Adipocyte (in vitro differentiated cells): ENCODE measurements around the gene MRPL20.

Source experiments
- DNase-seq: peaks from one replicate; pipeline ENCODE4 v3.0.0-alpha.2; 2015; ENCODE audit warnings: low read depth
- H3K27me3 ChIP-seq: replicated peaks from 2 replicates; pipeline ENCODE4 v1.7.0; 2013; ENCODE audit warnings: mild to moderate bottlenecking, low read length, moderate library complexity; ENCODE audit not compliant: control insufficient read depth, insufficient read depth
- H3K36me3 ChIP-seq: 2 replicates; pipeline ENCODE4 v1.7.0; 2013; ENCODE audit warnings: low read length, mild to moderate bottlenecking, moderate library complexity; ENCODE audit not compliant: control insufficient read depth, insufficient read depth, severe bottlenecking
- H3K4me1 ChIP-seq: 2 replicates; pipeline ENCODE4 v1.7.0; 2013; ENCODE audit warnings: mild to moderate bottlenecking, low read length, moderate library complexity; ENCODE audit not compliant: control insufficient read depth, insufficient read depth
- H3K4me3 ChIP-seq: 2 replicates; pipeline ENCODE4 v1.7.0; 2013; ENCODE audit warnings: mild to moderate bottlenecking, low read length, moderate library complexity
- H3K9ac ChIP-seq: 2 replicates; pipeline ENCODE4 v1.7.0; 2013; ENCODE audit warnings: mild to moderate bottlenecking, low read length, moderate library complexity
- H3K9me3 ChIP-seq: 2 replicates; pipeline ENCODE4 v1.7.0; 2013; ENCODE audit warnings: mild to moderate bottlenecking, low read length, moderate library complexity; ENCODE audit not compliant: control insufficient read depth

The MRPL20 gene

DNA sequence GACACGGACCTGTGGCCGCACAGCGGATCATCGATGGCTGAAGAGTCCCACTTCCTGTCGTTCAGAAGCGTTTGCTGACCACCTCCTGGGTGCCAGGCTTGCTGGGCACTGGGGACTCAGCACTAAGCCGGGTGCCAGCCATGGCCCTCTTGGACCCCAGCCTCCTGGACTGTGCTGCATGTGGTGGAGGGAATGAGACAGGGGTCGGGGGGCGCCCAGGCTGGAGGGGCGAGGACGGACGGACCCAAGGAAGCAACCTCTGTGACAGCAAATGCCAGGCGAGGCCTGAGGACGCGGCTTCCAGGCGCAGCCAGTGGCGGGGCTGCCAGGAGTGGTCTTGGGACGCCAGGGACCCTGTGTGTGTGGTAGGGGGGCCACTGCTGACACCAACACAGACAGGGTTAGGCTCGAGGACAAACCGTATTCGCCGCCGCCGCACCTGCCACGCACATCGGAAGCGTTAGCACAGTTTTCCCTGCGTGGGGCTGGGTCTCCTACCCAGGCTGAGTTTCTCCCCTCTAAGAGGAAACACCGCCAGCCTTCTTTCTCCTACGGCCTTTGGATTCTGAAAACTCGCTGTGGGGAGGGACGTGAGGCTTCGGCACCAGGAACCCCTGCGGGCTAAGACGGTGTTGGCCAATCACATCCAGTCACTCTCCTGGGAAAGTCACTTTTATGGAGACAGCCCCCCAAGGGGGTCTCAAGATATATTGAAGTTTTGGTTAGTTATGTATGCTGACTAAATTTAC, 45.7 kb downstream of the MRPL20 start:
- Histone ChIP-seq H3K9me3 (no peaks in the 10 kb centered on the region), H3K4me1 (peaks cover 35% of the 10 kb centered on the region), H3K27me3 (no peaks in the 10 kb centered on the region), H3K36me3 (no peaks in the 10 kb centered on the region), H3K4me3 (peak overlapping the region; percentile 68), H3K9ac (peak overlapping the region; percentile 89)
- peak; percentile 41 for DNase-seq

DNA sequence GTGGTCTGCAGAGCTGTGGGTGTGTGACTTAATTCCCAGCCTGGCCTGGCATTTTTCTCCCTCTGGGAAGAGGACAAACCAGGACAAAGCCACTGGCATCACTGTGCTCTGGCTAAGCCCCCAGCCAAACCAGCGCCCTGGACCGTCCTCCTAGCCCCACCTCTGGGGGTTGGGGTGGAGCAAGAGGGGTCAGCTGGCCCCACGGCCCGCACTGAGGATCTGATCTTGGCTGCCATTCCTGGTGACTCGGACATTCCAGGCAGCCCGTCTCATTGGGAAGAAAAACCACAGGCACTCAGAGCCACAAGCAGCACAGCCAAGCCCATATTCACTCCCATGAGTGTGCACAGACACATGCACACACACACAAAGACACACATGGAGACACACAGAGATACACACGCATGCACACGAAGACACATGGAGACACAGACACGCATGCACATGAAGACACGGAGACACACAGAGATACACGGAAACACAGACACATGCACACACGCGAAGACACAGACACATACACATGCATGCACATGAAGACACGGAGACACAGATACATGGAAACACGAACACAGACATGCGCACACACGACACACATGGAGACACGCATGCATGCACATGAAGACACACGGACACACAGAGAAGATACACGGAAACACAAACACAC, 46.5 kb downstream of the MRPL20 start:
- H3K9ac ChIP-seq = peak overlapping the region; percentile 100
- H3K9me3 ChIP-seq = no peaks in the 10 kb centered on the region
- peak; percentile 92 for DNase-seq
- peaks cover 35% of the 10 kb centered on the region for H3K4me1 ChIP-seq
- H3K4me3 ChIP-seq = peak overlapping the region; percentile 68
- no peaks in the 10 kb centered on the region for H3K27me3 ChIP-seq
- H3K36me3 ChIP-seq = no peaks in the 10 kb centered on the region

DNA sequence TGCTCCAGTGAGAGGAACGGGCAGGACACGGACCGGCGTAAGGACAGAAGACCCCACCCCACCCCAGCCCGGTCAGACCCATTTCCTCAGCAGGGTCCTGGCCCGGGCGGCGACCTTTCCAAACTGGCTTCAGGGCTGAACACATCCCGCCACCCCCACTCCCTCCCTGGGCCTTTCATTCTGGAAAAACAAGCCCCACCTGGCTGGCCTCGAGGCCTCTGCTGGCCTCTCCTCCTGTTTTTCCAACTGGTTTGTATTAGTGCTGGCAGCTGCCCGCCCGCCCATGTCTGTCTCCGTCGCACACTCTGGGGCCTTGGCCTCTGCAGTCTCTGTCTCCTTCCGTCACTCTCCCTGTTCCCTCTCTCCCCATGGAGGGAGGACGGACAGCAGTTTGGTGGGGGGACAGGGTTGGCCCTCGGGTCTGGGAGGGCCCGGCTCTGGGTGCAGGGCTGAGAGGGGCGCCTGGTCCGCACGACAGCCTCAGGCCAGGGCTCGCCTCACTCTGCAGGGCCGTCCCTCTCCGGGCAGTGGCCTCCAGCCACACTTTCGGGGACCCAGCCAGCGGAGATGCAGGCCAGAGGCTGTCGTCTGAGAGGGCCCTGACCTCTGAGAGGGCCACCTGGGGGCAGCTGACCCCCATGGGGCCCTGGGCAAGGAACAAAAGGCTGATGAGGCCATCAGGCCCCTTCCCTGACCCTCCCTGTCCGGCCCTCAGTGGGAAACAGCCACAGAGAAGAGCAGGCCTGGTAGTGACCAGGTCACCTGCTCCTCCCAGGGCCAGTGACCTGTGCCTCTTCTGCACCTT, 47.2 kb downstream of the MRPL20 start:
- Histone ChIP-seq H3K4me3 (peak overlapping the region; percentile 89), H3K4me1 (peaks cover 35% of the 10 kb centered on the region)
- peak; percentile 92 for DNase-seq

DNA sequence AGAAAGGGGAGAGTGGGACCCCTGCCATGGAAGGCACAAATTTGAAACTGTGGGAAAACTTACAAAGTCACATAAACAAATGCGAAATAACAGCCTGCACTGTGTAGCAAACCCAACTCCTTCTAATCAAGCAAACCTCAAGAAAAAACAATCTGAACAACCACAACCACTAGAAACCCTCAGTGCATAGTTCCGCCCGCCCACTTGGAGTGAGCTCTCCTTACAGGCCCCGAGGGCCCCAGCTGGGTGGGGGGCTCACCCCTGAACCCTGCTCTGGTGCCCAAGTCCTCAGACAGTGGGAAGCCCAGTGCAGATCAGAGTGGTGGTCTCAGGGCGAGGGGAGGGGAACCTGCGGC, 47.8 kb downstream of the MRPL20 start:
- no peaks in the 10 kb centered on the region for H3K9me3 ChIP-seq
- peaks cover 6% of the 10 kb centered on the region for H3K36me3 ChIP-seq
- H3K27me3 ChIP-seq = no peaks in the 10 kb centered on the region
- H3K4me1 ChIP-seq = peaks cover 35% of the 10 kb centered on the region
- H3K4me3 ChIP-seq = peak overlapping the region; percentile 89
- peak overlapping the region; percentile 100 for H3K9ac ChIP-seq
- DNase-seq = peak; percentile 85

More for the DNA sequence above, 47.2 kb downstream of the MRPL20 start:
- Histone ChIP-seq H3K9ac (peak overlapping the region; percentile 100), H3K36me3 (no peaks in the 10 kb centered on the region), H3K27me3 (no peaks in the 10 kb centered on the region), H3K9me3 (no peaks in the 10 kb centered on the region)

DNA sequence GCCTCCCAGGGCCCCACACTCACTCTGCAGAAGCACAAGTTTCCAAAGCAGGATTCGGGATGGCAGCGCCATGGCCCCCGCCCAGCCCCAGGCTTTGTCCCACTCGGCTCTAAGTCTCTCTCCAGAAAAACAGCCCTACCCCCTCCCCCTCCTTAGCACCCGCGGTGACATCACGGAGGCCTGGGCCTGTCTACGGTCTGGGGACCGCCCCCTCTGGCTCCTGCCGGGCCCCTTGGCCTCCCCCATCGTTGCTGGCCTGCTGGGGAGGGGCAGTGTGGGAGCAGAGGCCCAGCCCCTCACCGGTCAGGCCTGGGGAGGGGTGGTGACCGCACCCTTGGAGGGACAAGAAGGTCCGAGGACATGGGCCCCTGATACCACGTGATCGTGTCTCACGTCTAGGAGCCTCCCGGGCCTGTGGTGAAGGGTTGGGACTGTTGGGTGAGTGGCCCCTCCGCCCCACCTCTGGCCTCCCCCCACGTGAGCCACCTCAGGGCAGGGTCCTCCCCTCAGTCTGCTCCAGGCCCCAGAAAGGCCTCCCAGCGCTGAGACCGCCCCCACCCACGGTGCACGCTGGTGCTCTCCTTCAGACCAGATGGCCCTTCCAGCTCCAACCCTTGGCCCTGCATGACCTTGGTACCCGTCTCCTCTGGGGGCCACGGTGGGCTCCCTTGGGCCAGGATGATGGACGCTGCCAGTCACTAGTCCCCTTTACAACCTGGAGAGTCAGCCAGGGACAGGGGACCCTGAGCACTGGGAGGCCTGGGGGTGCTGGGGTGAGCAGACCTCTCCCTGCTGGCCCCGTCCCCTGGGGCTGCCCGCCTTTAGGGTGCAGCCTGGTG, 48.4 kb downstream of the MRPL20 start, which contains the start of gene MXRA8:
Gene MXRA8 (minus strand): TSS at position 123 of the 839 bp plus-strand sequence. CDS start 51 bp downstream, at position 72.
- Histone ChIP-seq H3K9me3 (no peaks in the 10 kb centered on the region), H3K4me1 (peaks cover 37% of the 10 kb centered on the region), H3K4me3 (peak within 1 kb of the TSS; percentile 89), H3K9ac (peak within 1 kb of the TSS; percentile 100), H3K36me3 (peaks cover 12% of the 10 kb centered on the region), H3K27me3 (no peaks in the 10 kb centered on the region)
- peak; percentile 95 for DNase-seq

DNA sequence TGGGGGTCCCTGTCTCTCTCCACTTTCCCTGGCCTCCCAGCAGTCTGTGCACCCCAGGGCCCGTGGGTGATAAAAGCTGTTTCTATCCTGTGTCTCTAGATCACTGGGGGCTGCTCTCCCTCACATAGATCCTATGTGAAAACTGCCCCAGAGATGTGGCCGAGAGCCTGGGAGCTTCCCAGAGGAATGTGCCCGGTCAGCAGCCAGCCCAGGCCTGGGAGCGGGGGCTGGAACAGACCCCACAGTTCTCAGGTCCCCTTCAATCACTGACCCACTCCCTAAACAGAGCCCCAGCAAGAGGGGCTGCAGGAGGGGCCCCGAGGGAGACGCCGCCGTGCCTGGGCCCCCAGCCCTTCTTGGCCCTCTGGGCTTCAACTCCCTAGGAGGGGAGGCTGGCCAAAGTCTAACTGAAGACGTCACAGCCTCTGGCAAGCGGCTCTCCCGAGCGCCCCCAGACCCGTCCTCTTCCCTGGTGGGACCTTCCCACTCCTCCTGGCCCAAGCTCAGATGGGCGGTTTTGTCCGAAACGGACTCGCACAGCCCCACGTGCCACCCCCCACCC, 49.1 kb downstream of the MRPL20 start:
- Histone ChIP-seq H3K4me3 (peak overlapping the region; percentile 89), H3K27me3 (no peaks in the 10 kb centered on the region), H3K4me1 (peaks cover 43% of the 10 kb centered on the region), H3K36me3 (peaks cover 19% of the 10 kb centered on the region), H3K9me3 (no peaks in the 10 kb centered on the region), H3K9ac (peak overlapping the region; percentile 100)
- peak; percentile 56 for DNase-seq

DNA sequence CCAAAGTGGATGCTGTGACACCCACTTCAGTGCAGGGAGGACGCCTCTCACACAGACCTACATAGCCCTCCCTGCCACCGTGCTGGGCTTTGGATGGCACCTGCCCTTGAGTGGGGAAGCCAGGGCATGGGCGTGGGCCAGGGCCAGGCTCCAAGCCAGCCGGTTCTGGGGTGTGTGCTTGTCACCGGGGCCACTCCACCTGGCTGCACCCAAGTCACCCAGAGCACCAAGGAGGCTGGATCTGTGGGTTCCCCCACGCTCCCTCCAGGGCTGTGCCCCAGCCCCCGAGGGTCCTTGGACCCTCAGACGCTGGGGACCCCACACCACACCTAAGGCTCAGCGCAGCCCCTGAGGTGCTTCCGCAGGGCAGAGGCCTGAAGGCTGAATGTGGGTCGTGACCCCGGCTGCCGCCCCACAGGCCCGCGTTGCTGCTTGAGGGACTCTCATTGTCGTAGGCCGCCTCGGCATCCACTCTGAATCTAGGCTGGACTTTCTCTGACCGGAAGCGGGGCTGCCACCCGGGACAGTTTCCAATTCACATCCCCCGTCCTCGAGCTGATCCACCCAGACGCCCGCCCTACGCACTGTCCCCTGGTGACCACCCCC, 50.2 kb downstream of the MRPL20 start:
- Histone ChIP-seq H3K4me1 (peaks cover 48% of the 10 kb centered on the region), H3K36me3 (peaks cover 26% of the 10 kb centered on the region), H3K4me3 (peak overlapping the region; percentile 89), H3K9ac (peak overlapping the region; percentile 100), H3K27me3 (no peaks in the 10 kb centered on the region), H3K9me3 (no peaks in the 10 kb centered on the region)
- peak; percentile 55 for DNase-seq

DNA sequence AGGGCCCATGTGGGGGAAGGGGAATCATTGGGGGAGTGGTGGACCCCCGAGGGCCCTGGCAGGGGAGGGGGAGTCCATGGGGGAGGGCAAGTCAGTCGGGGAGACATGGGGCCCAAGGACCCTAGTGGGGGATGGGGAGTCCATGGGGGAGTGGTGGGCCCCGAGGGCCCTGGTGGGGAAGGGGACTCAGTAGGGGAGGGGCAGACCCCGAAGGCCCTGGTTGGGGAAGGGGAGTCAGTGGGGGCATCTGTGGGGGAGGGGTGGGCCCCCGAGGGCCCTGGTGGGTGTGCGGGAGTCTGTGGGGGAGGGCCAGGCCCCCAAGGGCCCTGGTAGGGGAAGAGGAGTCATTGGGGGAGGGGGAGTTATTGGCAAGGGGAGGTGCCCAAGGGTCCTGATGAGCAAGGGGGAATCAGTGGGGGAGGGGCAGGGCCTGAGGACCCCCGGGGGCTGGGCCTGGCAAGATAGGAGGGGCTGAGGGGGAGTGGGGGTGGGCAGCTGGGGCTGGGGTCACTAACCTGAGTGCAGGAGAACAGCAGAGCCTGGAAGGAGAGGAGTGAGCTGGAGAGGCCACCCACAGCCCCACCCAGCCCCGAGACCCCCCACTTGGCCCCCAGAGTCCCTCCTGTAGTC, 50.8 kb downstream of the MRPL20 start:
- peaks cover 26% of the 10 kb centered on the region for H3K36me3 ChIP-seq
- H3K4me3 ChIP-seq = peak overlapping the region; percentile 89
- DNase-seq = no peak
- no peaks in the 10 kb centered on the region for H3K27me3 ChIP-seq
- H3K4me1 ChIP-seq = peaks cover 42% of the 10 kb centered on the region
- peak overlapping the region; percentile 100 for H3K9ac ChIP-seq
- H3K9me3 ChIP-seq = no peaks in the 10 kb centered on the region

DNA sequence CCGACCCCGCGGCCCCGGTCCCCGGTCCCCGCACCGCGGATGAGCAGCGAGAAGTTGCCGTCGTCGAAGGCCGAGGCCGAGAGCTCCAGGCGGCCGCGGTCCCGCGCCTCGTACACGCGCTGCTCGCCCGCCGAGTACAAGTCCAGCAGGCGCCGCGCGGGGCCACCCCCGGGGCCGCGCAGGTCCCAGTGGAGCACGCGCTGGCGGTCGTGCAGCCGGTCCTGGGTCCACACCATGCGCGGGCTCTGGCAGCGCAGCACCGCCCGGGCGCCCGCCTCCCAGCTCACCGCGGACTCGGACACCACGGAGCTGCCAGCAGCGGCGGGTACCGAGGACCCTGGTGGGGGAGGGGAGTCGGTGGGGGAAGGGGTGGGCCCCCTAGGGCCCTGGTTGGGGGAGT, 51.7 kb downstream of the MRPL20 start:
- DNase-seq = peak; percentile 64
- Histone ChIP-seq H3K4me1 (peaks cover 36% of the 10 kb centered on the region), H3K9me3 (no peaks in the 10 kb centered on the region), H3K27me3 (no peaks in the 10 kb centered on the region), H3K9ac (peak overlapping the region; percentile 34), H3K4me3 (peak overlapping the region; percentile 58), H3K36me3 (peaks cover 26% of the 10 kb centered on the region)
